Gastrocnemius medialis (tissue), 4 donors: ENCODE measurements around the gene TMPRSS9.

ENCODE experiments used
- POLR2A ChIP-seq, 2 donors: fragments of 450-650 bp; IDR thresholded peaks; one replicate each; pipeline ENCODE4 v1.6.1; 2017; ENCODE audit warnings: antibody characterized with exemption in 2 of 2, mild to moderate bottlenecking in 2 of 2, moderate library complexity in 2 of 2
- TF ChIP-seq, protein P1 (sequence below), 5 experiments: fragments of 450-650 bp in 3 of 5; fragments of 200-600 bp in 2 of 5; sonication (generic) in 2 of 5; IDR thresholded peaks in 4 of 5; conservative IDR thresholded peaks in 1 of 5; 1 replicate in 4 of 5; 2 replicates in 1 of 5; pipeline ENCODE4 v1.5.1; 2016 to 2019; ENCODE audit warnings: antibody characterized with exemption in 5 of 5, mild to moderate bottlenecking in 3 of 5, moderate library complexity in 3 of 5

DNA sequence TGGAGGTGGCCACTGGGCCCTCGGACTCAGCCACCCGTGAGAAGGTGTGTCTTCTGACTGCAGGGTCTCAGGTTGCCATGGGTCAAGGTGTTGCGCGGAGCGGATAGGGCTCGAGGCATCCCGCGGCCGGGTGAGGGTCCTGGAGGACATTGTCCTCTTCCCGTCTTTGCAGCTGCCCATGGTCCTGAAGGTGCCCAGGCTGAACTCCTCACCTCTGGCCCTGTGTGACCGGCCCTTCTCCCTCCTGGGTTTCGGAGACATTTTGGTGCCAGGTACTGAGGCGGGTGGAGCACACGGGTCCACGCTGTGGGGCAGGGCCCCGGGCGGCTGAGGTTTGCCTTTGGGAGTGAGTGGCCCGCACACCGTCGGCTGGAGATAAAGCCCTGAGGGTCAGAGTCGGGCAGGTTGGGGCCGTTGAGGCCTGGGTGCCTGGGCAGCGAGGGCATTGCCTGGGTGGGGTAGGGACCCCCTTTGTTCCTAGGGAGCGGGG lies 15.6 kb upstream of the TMPRSS9 start:
- TF ChIP-seq POLR2A (IDR thresholded peaks at IDR 0.05), result no peak
- TF ChIP-seq, protein P1, sequence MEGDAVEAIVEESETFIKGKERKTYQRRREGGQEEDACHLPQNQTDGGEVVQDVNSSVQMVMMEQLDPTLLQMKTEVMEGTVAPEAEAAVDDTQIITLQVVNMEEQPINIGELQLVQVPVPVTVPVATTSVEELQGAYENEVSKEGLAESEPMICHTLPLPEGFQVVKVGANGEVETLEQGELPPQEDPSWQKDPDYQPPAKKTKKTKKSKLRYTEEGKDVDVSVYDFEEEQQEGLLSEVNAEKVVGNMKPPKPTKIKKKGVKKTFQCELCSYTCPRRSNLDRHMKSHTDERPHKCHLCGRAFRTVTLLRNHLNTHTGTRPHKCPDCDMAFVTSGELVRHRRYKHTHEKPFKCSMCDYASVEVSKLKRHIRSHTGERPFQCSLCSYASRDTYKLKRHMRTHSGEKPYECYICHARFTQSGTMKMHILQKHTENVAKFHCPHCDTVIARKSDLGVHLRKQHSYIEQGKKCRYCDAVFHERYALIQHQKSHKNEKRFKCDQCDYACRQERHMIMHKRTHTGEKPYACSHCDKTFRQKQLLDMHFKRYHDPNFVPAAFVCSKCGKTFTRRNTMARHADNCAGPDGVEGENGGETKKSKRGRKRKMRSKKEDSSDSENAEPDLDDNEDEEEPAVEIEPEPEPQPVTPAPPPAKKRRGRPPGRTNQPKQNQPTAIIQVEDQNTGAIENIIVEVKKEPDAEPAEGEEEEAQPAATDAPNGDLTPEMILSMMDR (IDR thresholded peaks at IDR 0.05 in 4 of 5, conservative IDR thresholded peaks at IDR 0.05 in 1 of 5), result no peak
